ENCODE results near the gene KCNA5. TPM values are rescaled to one million over a fixed set of nuclear protein-coding genes. Genes with fewer than 3 reads are reported as not detected.

The KCNA5 gene
- polyA plus RNA-seq, result 1 to 10 TPM in 1 of 4 donors, under 1 TPM in 1, not detected in 2; 0.30 to 3.1 TPM
- long read RNA-seq, donor 1, result 0 reads
- long read RNA-seq, donor 2, partial matches to known transcripts, result 0 of 1 reads
- long read RNA-seq, donor 2, other reads (novel, unspliced or antisense), result 0 of 1 reads
- long read RNA-seq, donor 3, partial matches to known transcripts, result 0 of 1 reads
- long read RNA-seq, donor 3, other reads (novel, unspliced or antisense), result 0 of 1 reads
- long read RNA-seq, donor 4, partial matches to known transcripts, result 0 of 1 reads
- long read RNA-seq, donor 4, other reads (novel, unspliced or antisense), result 0 of 1 reads
- long read RNA-seq, donor 5, result 0 reads
- long read RNA-seq, donor 6, partial matches to known transcripts, result 0 of 3 reads
- long read RNA-seq, donor 6, other reads (novel, unspliced or antisense), result 0 of 3 reads
- long read RNA-seq, donor 7, result 0 reads
- long read RNA-seq, donor 8, result 0 reads
- long read RNA-seq, donor 9, partial matches to known transcripts, result 0 of 1 reads
- long read RNA-seq, donor 9, other reads (novel, unspliced or antisense), result 0 of 1 reads
- long read RNA-seq, donor 10, partial matches to known transcripts, result 0 of 3 reads
- long read RNA-seq, donor 10, other reads (novel, unspliced or antisense), result 0 of 3 reads

GRCh38 chr12:5043589-5044419, at the start of gene KCNA5:
TSS of gene KCNA5 (plus strand) at chr12:5043879. CDS start at chr12:5044148, 269 bp downstream.
- H3K4me1 ChIP-seq (ENCODE audit: control insufficient read depth in 3 of 3, insufficient read depth in 2 of 3, low read depth in 1 of 3, low read length in 2 of 3), result no peaks in the 10 kb centered on the region
- no peaks in the 10 kb centered on the region for H3K36me3 ChIP-seq (ENCODE audit: control insufficient read depth in 3 of 3, insufficient read depth in 2 of 3, low read depth in 1 of 3, low read length in 3 of 3)
- peaks cover 0 to 35% (median 31%) of the 10 kb centered on the region in 3 donors for H3K27me3 ChIP-seq (ENCODE audit: control insufficient read depth in 3 of 3, insufficient read depth in 3 of 3, low read length in 3 of 3)
- 3 to 13% (median 10%) methylated on average over 54 to 68 of the region's 68 CpGs for WGBS, 3 donors
- H3K27ac ChIP-seq (ENCODE audit: low read depth in 1 of 3, low read length in 2 of 3), result no peak within 1 kb of the TSS
- DNase-seq (peak in 1 of 2 donors; percentile 27), FAIRE-seq (no peak)
- no peaks in the 10 kb centered on the region for H3K9me3 ChIP-seq (ENCODE audit: control insufficient read depth in 2 of 2, insufficient read depth in 1 of 2, low read depth in 1 of 2, low read length in 1 of 2)
- H3K4me3 ChIP-seq (ENCODE audit: low read depth in 1 of 3, low read length in 3 of 3), result peak within 1 kb of the TSS in 1 of 3 donors; percentile 15

GRCh38 chr12:4994622-4995021, 49.1 kb upstream of the KCNA5 start:
- no peaks in the 10 kb centered on the region for H3K36me3 ChIP-seq (ENCODE audit: control insufficient read depth in 3 of 3, insufficient read depth in 2 of 3, low read depth in 1 of 3, low read length in 3 of 3)
- no peak overlapping the region for H3K27ac ChIP-seq (ENCODE audit: low read depth in 1 of 3, low read length in 2 of 3)
- no peaks in the 10 kb centered on the region for H3K9me3 ChIP-seq (ENCODE audit: control insufficient read depth in 2 of 2, insufficient read depth in 1 of 2, low read depth in 1 of 2, low read length in 1 of 2)
- 72 to 83% (median 76%) methylated on average over 4 of the region's 4 CpGs for WGBS, 3 donors
- no peaks in the 10 kb centered on the region for H3K4me1 ChIP-seq (ENCODE audit: control insufficient read depth in 3 of 3, insufficient read depth in 2 of 3, low read depth in 1 of 3, low read length in 2 of 3)
- no peak for FAIRE-seq
- H3K27me3 ChIP-seq (ENCODE audit: control insufficient read depth in 3 of 3, insufficient read depth in 3 of 3, low read length in 3 of 3), result peaks cover 0 to 4% (median 2%) of the 10 kb centered on the region in 3 donors
- no peak overlapping the region for H3K4me3 ChIP-seq (ENCODE audit: low read depth in 1 of 3, low read length in 3 of 3)
- DNase-seq, result no peak

- WGBS, 3 donors, result 54 to 81% (median 73%) methylated on average over 4 of the region's 4 CpGs
- FAIRE-seq (no peak), DNase-seq (no peak)
- H3K27ac ChIP-seq (ENCODE audit: low read depth in 1 of 3, low read length in 2 of 3), result no peak overlapping the region
- no peaks in the 10 kb centered on the region for H3K36me3 ChIP-seq (ENCODE audit: control insufficient read depth in 3 of 3, insufficient read depth in 2 of 3, low read depth in 1 of 3, low read length in 3 of 3)
- peaks cover 0 to 6% (median 4%) of the 10 kb centered on the region in 3 donors for H3K27me3 ChIP-seq (ENCODE audit: control insufficient read depth in 3 of 3, insufficient read depth in 3 of 3, low read length in 3 of 3)
- no peak overlapping the region for H3K4me3 ChIP-seq (ENCODE audit: low read depth in 1 of 3, low read length in 3 of 3)
- no peaks in the 10 kb centered on the region for H3K9me3 ChIP-seq (ENCODE audit: control insufficient read depth in 2 of 2, insufficient read depth in 1 of 2, low read depth in 1 of 2, low read length in 1 of 2)
- no peaks in the 10 kb centered on the region for H3K4me1 ChIP-seq (ENCODE audit: control insufficient read depth in 3 of 3, insufficient read depth in 2 of 3, low read depth in 1 of 3, low read length in 2 of 3)
Measured at GRCh38 chr12:4996714-4997113, 47.0 kb upstream of the KCNA5 start.

GRCh38 chr12:4997939-4998338, 45.7 kb upstream of the KCNA5 start:
- no peaks in the 10 kb centered on the region for H3K36me3 ChIP-seq (ENCODE audit: control insufficient read depth in 3 of 3, insufficient read depth in 2 of 3, low read depth in 1 of 3, low read length in 3 of 3)
- no peaks in the 10 kb centered on the region for H3K9me3 ChIP-seq (ENCODE audit: control insufficient read depth in 2 of 2, insufficient read depth in 1 of 2, low read depth in 1 of 2, low read length in 1 of 2)
- no peak overlapping the region for H3K4me3 ChIP-seq (ENCODE audit: low read depth in 1 of 3, low read length in 3 of 3)
- no peak for DNase-seq
- no peak for FAIRE-seq
- no peaks in the 10 kb centered on the region for H3K4me1 ChIP-seq (ENCODE audit: control insufficient read depth in 3 of 3, insufficient read depth in 2 of 3, low read depth in 1 of 3, low read length in 2 of 3)
- WGBS, 3 donors, result 51 to 68% (median 60%) methylated on average over 7 of the region's 7 CpGs
- H3K27ac ChIP-seq (ENCODE audit: low read depth in 1 of 3, low read length in 2 of 3), result no peak overlapping the region
- peaks cover 0 to 6% (median 4%) of the 10 kb centered on the region in 3 donors for H3K27me3 ChIP-seq (ENCODE audit: control insufficient read depth in 3 of 3, insufficient read depth in 3 of 3, low read length in 3 of 3)

- no peak overlapping the region for H3K4me3 ChIP-seq (ENCODE audit: low read depth in 1 of 3, low read length in 3 of 3)
- H3K36me3 ChIP-seq (ENCODE audit: control insufficient read depth in 3 of 3, insufficient read depth in 2 of 3, low read depth in 1 of 3, low read length in 3 of 3), result no peaks in the 10 kb centered on the region
- WGBS, 3 donors, result 33 to 57% (median 40%) methylated on average over 3 of the region's 3 CpGs
- H3K9me3 ChIP-seq (ENCODE audit: control insufficient read depth in 2 of 2, insufficient read depth in 1 of 2, low read depth in 1 of 2, low read length in 1 of 2), result no peaks in the 10 kb centered on the region
- peaks cover 0 to 6% (median 4%) of the 10 kb centered on the region in 3 donors for H3K27me3 ChIP-seq (ENCODE audit: control insufficient read depth in 3 of 3, insufficient read depth in 3 of 3, low read length in 3 of 3)
- FAIRE-seq (no peak), DNase-seq (no peak)
- no peaks in the 10 kb centered on the region for H3K4me1 ChIP-seq (ENCODE audit: control insufficient read depth in 3 of 3, insufficient read depth in 2 of 3, low read depth in 1 of 3, low read length in 2 of 3)
- no peak overlapping the region for H3K27ac ChIP-seq (ENCODE audit: low read depth in 1 of 3, low read length in 2 of 3)
Measured at GRCh38 chr12:5000204-5000603, 43.5 kb upstream of the KCNA5 start.

GRCh38 chr12:5000658-5001385, 42.9 kb upstream of the KCNA5 start:
- Histone ChIP-seq H3K36me3 (ENCODE audit: control insufficient read depth in 3 of 3, insufficient read depth in 2 of 3, low read depth in 1 of 3, low read length in 3 of 3) (no peaks in the 10 kb centered on the region), H3K4me1 (ENCODE audit: control insufficient read depth in 3 of 3, insufficient read depth in 2 of 3, low read depth in 1 of 3, low read length in 2 of 3) (no peaks in the 10 kb centered on the region), H3K27ac (ENCODE audit: low read depth in 1 of 3, low read length in 2 of 3) (no peak overlapping the region), H3K9me3 (ENCODE audit: control insufficient read depth in 2 of 2, insufficient read depth in 1 of 2, low read depth in 1 of 2, low read length in 1 of 2) (no peaks in the 10 kb centered on the region), H3K27me3 (ENCODE audit: control insufficient read depth in 3 of 3, insufficient read depth in 3 of 3, low read length in 3 of 3) (peaks cover 0 to 6% (median 4%) of the 10 kb centered on the region in 3 donors), H3K4me3 (ENCODE audit: low read depth in 1 of 3, low read length in 3 of 3) (no peak overlapping the region)
- FAIRE-seq, result no peak
- WGBS, 3 donors, result 55 to 67% (median 60%) methylated on average over 8 of the region's 8 CpGs
- DNase-seq, result no peak

GRCh38 chr12:5003025-5003666, 40.5 kb upstream of the KCNA5 start:
- H3K9me3 ChIP-seq (ENCODE audit: control insufficient read depth in 2 of 2, insufficient read depth in 1 of 2, low read depth in 1 of 2, low read length in 1 of 2), result no peaks in the 10 kb centered on the region
- H3K27me3 ChIP-seq (ENCODE audit: control insufficient read depth in 3 of 3, insufficient read depth in 3 of 3, low read length in 3 of 3), result peaks cover 0 to 6% (median under 1%) of the 10 kb centered on the region in 3 donors
- DNase-seq (peak; percentile 55 to 67), FAIRE-seq (no peak)
- WGBS, 3 donors, result 18 to 28% (median 19%) methylated on average over 9 of the region's 9 CpGs
- no peaks in the 10 kb centered on the region for H3K36me3 ChIP-seq (ENCODE audit: control insufficient read depth in 3 of 3, insufficient read depth in 2 of 3, low read depth in 1 of 3, low read length in 3 of 3)
- no peak overlapping the region for H3K4me3 ChIP-seq (ENCODE audit: low read depth in 1 of 3, low read length in 3 of 3)
- H3K4me1 ChIP-seq (ENCODE audit: control insufficient read depth in 3 of 3, insufficient read depth in 2 of 3, low read depth in 1 of 3, low read length in 2 of 3), result no peaks in the 10 kb centered on the region
- H3K27ac ChIP-seq (ENCODE audit: low read depth in 1 of 3, low read length in 2 of 3), result no peak overlapping the region
